Eye (tissue), 1 donor: ENCODE measurements around the gene KRT82.
"Not testable (repeated sequence)": the region's sequence is repeated elsewhere in the genome, so short reads cannot be mapped to it uniquely, and the experiment has no call there.

ENCODE experiments used
- DNase-seq: peaks from one replicate; pipeline ENCODE4 v3.0.0-alpha.2; 2015

Gene KRT82

DNA sequence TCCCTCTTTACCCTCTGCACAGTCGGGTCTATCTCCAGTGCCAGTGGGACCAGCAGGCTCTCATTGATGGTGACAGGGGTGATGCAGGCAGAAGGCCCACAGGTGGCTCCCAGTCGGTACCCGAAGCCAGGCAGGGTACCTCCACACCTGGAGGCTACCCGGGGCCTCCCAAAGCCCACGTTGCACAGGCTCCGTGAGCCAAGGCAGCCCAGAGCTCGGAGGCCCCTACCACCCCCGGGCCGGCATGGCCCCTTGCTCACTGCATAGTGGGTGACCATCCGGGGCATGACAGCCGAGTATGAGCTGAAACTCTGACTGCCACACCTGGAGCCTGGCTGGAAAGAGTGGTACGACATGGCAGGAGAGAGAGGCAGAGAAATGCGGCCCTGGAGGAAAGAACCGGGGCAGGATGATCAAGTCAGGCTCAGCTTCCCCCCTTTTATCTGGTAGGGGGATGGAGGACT, at the start of gene KRT82:
TSS of gene KRT82 (minus strand) at position 414 of the 464 bp plus-strand sequence. CDS start at position 356, 58 bp downstream.
- no peak for DNase-seq

DNA sequence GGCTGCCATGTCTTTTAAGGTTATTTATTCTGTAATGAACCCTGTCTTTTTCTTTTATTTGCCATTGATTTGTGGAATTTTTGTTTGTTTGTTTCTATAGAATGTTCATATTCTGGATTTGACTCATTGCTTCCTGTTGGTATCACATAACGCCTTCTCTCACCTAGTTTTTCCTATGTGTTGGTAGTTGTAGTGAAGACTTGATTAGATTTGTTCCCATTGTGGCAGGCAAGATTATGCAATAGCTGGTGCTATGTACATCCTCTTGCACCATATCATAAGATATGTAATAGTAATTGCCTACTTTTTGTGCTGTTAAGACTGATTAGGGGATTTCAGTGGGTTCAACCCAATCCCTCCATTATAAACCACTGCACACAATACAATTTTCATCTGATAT, 49.7 kb upstream of the KRT82 start:
- no peak for DNase-seq

DNA sequence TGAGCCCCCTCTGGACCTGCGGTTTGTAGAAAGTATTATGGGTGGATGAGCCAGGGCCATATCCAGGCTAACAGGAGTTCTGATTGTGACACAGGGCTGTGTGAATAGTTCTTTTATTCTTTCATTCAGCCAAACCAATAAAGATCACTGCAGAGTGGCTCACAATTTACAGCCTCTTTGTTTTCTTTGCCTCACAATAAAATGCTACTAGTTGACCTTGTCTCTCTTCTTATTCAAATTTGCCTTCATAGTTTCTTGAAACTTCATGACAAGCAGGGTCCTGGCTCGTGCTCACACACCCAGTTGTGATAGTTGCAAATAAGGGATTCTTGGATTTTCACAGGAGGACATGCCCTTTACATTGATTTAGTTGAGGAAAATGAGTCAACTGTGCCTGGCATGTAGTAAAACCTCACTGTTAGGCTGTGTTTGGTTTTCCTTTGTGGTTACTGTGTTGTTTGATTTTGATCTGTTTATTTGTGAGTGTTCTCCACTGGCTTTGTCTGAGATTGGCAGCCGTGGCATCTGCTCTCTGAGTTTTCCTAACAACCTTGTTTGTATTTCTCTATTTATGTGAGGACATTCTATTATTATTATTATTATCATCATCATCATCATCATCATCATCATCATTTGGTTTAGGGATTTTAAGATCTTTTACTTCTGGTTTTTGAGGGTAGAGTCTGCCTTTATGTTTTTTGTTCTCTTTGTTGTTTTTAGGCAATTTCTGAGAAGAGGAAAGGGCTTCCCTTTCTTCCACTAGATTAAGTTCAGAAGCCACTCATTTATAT, 48.5 kb upstream of the KRT82 start:
- no peak for DNase-seq

DNA sequence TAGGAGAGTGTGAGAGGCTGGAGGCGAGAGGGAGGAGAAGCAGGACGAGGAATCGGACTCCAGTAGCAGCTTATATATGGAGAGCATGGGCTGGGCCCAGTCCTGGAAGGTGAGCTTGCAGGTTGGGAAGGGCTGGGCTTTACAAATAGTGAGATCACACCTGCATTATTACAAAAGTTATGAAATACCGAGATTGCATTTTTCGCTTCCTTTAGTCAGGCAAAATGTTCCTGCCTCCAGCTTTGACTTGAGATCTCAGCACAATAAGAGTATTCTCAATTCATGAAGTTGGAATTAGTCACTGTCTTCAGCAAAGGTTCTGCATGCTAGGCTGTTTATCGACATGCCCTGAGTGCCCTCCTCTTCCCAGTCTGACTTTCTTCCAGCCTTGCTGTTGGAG, 46.0 kb upstream of the KRT82 start, which contains the start of gene KRT6B:
TSS of gene KRT6B (minus strand) at position 46 of the 400 bp plus-strand sequence. CDS start 68 bp downstream, outside the sequence.
- DNase-seq = no peak

DNA sequence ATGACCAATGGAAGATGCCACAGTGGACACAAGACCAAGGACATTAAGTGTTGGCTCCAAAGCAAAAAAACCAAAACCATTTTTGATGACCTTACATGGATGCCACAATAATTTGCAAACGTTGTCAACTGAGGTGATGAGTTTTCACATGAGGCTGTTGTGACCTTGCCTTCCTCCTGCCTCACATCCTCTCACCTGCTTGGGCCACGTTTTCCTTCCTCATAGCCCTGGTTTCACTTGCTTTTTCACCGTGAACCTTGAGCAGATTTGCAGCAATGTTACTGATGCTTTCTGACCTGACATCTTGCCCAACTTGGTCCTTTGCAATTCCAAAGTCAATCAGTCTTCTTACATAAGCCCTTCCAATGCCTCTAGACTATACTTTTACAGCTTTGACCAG, 42.1 kb upstream of the KRT82 start:
- no peak for DNase-seq

DNA sequence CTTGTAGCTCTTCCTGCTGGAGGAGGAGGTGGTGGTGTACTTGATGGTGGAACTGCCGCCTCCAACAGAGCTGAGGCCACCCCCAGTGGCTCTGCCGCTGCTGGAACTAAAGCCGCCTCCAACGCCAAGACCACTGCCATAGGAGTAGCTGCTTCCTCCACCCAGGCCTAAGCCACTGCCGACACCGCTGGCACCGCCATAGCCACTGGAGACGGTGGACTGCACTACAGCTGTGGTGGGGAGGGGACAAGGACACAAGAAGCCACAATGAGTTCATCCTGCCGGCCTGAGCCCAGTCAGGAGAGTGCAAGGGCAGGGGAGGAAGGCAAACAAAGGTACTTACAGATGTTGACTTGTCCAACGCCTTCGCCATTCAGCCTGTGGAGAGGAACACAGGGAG, 41.1 kb upstream of the KRT82 start:
- DNase-seq = not testable (repeated sequence)

DNA sequence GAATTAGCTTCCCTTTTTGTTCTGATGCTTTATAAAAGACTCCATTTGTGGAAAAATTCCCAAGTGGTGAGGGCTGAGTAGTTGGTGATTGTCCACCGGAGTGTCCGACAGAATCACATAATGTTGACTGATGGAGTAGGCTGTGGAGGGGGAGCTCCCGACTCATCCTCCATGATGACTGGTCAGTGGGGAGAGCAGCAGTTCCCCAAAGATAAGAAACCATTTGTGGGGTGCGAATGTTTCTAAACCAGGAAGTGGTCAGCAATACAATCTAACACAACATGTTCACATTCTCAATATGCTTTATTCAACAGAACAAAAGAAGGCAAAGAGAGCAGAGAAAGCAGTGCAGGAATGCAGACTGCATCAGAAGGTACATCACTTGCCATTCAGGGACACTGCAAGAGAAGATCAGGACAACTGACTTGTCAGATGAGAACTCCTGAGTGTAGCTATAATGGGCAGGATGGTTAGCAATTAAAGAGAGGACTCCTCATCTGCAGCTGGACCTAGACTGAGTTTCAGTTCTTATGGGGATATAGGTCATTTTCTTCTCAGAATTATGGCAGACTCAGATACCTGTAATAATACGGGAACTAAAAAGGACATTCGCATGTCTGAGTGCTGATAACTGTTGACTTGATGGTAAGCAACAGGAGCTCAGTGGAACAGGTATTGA, 40.4 kb upstream of the KRT82 start:
- no peak for DNase-seq

DNA sequence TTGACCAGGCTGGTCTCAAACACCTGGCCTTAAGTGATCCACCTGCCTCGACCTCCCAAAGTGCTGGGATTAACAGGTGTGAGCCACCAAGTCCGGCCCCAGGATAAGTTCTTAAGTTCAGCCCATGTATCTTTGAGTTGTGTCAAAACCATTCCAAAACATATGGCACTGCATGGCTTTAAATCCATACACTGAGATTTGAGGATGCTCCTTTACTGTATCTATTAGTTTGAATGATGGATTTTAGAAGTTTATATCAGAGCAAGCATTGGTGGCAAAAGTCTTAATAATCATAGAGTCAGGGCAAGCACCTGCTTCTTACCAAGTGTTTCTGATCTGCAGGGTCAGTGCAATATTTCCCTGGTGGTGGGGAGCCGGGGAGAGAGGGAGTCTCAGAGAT, 39.7 kb upstream of the KRT82 start:
- no peak for DNase-seq

DNA sequence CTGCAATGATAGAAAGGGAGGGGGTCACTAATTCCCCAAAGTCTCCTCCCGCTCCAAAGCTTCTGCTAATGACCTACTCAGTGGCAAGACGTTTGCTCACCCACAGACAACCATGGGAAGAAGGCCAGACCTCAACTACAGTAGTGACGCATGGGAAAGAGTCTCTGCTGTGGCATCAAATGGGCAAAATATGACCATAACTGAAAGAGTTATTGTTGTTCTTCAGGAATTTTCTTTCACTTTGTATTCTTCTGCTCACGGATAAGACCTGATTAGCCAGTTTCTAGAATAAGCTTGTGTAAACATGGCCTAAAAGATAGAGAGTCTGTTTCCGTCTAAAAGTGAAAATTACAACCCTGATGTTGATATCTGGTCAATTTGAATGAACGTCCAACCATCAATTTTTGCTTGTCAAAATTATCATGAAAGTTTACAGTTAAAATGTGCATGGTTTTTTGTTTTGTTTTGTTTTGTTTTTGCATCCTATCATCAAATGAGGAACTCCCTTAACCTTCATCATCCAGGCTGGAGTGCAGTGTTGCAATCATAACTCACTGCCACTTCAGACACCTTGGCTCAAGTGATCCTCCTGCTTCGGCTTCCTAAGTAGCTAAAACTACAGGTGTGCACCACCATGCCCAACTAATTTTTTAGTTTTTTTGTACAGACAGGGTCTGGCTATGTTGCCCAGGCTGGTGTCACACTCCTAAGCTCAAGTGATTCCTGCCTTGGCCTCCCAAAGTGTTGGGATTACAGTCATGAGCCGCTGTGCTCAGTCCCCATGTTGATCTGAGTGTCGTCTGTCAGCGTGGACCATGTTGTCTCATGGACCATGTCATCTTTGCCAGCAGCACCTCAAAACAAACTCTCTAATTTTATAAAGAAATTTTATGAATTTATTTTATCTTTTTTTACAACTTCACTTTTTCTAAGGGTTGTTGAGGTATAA, 38.8 kb upstream of the KRT82 start:
- no peak for DNase-seq

DNA sequence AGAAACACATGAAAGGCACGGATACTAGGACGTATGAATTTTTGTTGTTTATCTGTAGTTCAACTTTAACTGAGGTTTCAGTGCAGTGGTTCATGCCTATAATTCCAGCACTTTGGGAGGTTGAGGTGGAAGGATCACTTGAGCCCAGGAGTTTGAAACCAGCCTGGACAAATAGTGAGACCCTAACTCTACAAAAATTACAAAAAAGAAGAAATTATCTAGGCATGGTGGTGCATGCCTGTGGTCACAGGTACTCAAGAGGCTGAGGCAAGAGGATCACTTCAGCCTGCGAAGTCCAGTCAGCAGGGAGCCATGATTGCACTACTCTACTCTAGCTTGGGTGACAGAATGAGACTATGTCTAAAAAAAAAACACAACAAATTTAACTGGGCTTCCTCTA, 37.8 kb upstream of the KRT82 start:
- DNase-seq = no peak

DNA sequence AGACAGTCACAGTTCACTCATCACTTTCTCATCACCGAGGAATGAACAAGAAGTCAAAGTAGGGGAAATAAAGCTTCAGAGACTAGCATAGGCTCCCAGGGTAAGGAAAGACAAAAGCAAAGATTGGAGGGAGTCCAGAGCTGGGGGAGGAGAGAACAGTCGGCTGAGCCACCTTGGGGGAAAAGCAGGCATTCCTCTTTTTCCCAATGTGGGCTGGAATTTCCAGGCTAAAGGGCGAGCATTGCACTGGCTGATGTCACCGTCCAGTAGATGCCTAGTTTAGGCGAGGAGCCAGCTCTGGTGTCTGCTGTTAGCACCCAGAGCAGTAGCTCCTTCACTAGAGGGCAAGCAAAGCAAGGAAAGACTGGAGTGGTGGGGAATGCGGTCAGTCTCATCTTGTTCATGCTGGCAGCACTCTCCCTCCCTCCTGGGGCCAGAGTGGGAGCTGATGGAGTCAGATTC, 36.5 kb upstream of the KRT82 start:
- DNase-seq = peak; percentile 18

DNA sequence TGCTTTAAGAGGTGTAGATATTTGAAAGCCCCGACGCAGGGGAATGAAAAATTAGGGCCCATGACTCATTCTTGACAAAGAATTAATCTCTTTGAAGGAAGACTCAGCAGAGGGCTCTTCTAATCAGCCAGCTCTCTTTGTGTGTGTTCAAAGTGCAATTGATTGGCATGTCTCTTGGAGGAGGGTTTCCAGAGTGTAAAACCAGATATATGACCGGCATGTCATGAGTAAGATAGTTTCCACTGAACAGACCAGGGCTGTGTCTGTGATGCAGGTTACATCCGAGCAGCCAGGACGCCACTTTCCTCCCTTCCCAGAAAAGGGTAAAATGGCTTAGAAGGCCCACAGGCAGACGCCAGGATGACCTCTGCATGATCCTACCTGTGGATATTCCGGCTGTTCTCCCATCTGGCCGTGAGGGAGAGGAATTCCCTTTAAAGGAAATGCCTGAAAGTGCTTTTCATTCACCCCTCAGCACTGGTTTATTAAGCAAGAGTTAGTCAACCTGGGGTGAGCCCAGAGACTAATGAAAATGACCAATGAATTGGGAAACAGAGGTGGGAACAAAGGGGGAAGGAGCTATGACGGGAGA, 35.3 kb upstream of the KRT82 start:
- DNase-seq = peak; percentile 26

DNA sequence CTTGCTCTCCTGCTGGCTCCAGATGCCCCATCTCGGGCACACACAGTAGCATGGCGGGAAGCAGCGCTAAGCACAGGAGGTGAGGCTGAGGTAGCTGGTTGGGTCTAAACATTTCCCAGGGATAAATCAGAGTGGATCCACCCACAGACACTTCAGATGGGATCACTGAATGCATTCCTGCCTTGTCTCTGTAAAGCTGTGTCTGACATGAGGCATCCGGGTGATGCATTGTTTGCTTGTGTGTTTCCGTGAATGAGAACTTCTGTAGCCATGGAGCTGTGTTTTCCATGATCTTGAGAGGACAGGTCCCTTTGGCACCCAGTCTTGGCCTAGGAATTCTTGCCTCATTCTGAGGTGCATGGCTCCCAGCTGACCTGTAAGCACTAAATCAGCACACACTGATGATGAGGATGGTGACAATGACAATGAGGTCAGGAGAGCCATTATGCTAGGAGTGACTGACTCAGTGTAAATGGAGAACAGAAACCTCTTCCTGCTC, 34.7 kb upstream of the KRT82 start:
- no peak for DNase-seq

DNA sequence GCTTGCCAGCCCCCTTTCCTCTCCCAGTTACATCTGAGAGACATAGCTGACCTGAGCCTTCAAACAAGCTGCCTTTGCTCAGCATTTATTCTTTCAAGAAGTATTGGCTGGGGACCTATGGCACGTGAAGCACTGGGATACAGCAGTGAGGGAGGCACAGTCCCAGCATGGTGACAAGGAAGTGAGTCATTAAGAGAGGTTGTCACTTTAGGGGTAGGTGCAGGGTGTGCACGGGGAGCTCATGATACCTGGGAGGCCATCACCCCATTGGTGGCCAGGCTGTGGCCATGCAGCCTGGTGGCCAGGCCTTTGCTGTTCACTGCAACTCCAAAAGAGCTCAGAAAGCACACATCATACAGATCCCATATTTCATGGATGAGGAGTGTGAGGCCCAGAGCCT, 33.7 kb upstream of the KRT82 start:
- no peak for DNase-seq

DNA sequence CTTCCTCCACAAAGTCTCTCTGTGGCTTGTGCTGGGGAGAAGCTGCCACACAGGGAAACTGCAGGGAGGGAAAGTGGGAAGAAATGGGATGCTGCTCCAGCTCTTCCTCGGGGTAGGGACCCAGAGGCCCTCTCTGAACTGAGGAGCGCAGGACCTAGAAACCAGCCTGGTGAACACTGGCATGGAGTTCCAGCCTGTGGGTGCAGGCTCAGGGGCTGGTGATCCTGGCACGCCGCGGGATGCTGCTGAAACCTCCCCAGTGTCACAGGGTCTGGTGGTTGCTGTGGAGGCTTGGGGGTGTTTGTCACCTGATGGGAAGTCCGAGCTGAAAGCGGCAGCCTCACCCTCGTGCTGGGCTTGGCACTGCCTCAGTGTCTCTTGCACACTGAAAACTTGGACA, 33.3 kb upstream of the KRT82 start:
- DNase-seq = no peak

DNA sequence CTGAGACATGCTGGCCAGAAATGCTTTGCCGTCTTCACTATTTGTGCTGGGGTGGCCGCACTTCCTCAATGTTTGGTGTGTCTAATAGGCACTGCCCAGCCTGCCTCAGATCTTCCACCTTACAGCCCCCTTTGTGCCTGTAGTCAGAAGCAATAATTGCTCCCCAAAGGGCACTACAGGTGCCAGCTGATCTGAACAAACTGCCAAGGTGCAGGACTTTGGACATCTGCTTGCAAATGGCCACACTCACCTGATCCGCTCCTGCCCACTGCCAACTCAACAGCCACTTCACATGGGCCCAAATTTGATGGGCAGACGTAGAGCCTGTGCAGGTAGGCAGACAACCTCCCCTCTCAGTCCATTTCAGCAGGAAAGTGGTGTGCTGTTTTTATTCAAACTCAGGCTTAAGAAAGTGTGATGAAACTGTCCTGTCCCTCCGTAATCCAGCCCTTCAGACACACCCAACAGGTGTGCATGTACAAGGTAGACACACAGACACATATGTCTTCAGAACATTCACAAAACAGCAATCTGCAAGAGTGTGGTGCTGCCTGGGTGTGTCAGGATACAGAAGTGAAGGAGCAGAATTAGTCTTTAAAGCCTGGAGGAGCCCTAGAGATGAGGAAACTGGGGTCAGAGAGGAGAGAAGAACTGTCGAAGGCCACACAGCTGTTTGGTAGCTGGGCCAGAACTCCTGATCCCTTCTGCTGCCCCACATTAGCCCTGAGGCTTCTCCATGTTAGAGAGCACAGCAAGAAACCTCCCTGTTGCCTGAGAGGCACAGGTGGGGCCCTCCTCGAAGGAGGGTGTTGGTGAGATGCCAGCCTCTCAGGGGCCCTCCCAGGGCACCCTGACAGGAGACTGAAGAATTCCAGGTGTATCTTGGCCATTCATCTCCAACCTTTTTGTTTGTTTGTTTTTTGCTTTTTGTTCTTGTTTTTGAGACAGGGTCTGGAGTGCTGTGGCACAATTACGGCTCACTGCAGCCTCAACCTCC, 32.5 kb upstream of the KRT82 start:
- no peak for DNase-seq

DNA sequence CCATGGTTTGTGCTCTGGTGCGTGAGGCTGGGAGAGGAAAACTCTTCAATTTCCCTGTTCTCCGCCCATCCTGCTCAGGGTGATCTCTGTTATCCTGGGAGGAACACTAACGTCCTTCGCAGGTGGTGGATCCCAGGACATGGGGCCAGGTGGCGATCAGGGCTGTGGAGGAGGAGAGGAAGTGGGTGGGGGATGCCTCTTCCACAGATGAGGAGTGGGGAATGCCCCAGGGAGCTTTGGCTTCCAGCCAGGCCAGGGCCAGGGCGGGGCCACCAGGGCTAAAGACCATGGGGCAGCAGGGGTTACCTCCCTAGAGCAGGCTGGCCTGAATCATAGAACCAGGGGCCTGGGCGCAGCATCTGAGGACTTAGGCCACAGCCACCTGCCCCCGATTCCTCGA, 31.4 kb upstream of the KRT82 start:
- no peak for DNase-seq

DNA sequence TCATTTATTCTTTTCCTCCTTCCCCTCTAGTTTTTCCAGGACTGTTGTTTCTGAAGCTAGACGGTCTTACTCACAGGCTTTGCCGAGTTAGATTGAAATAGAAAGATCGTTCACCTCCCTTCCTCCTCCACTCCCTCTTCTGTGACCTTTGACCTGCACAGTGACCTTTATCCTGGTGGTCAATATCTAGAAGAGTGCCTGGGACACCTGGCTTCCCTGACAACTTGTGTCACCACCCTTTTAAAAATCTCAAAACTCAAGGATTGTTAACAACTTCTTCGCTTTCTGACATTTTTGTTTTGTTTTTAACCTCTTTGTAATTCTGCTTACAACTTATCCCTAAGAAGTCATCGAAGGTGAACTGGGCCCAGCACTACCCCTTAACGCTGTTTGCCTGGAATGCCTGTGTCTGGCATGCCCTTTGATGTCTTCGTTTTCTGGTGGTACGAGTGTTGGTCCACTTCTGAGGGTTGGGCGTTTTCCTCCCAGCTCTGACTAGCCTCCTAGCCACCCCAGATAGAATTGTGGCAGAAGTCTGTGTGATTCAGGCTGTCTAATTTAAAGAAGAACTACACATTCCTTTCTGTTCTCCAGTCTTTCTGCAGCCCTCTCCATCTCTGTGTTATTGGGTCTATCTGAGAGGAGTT, 30.8 kb upstream of the KRT82 start:
- no peak for DNase-seq

DNA sequence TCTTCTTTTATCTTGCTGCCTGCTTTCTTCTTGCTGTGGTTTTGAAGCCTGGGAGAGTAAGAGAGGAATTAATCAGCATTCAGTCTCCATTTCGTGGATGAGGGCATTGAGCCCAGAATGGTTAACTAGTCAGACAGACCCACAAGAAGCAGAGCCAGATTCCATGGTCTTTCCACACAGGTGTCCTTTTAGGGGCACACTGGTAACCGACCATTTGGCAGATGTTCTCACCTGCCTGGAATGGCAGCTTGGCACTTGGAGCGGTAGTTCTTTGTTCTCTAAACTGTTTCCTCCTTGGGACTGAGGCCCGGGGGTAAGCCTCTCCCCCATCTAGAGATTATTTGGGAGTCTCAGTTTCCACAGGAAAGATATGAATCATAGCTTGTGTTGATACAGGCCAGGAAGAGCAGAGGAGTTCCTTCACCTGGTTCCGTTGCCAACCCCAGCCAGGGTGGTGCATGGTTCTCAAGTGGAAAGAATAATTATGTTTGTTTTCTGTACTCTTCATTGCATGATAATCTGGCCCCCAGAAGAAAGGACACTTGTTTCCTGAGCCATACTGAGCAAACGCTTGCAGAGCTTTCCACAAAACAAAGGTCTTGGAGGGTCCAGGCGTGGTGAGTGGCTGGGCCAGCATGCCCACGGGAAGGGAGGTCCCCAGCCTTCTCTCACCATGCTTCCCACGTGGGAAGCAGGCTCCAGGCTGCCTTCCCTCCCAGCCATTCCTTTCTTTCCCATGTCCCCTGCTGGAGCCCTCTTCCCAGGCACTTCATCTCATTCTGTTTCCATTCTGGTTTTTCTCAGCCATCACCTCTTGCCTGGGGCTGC, 30.1 kb upstream of the KRT82 start:
- DNase-seq = no peak

DNA sequence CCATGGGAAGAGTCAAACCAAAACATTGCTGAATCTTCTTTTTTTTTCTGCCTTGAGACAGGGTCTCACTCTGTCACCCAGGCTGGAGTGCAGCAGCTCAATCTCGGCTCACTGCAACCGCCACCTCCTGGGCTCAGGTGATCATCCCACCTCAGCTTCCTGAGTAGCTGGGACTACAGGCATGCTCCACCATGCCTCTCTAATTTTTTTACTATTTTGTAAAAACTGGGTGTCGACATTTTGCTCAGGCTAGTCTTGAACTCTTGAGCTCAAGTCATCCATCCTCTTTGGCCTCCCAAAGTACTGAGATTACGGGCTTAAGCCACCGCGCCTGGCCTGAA, 29.5 kb upstream of the KRT82 start:
- DNase-seq = no peak
